PC-3 (cell line): ENCODE results near the gene CARD16. TPM values are rescaled to one million over a fixed set of nuclear protein-coding genes. Genes with fewer than 3 reads are reported as not detected.

ENCODE experiments used
- ATAC-seq: fragments of 200-7000 bp; cut with Tn5 transposase; 2 replicates; pipeline ENCODE4 v1.9.1; 2020; ENCODE audit warnings: mild to moderate bottlenecking, moderate library complexity
- BruUV-seq: library from RNA; stranded (reverse); fragments of 400-500 nt; replicated peaks from 2 replicates; lab custom pipeline; 2021; lab: Mats Ljungman, UMichigan
- CTCF ChIA-PET: fragments of 300-600 bp; sonication (Branson Sonifier 250); formaldehyde crosslinking; loops from one replicate; lab custom pipeline; 2022; ENCODE audit warnings: antibody characterized with exemption; lab: Charles Lee
- POLR2A ChIA-PET: fragments of 300-600 bp; sonication (Branson Sonifier 250); formaldehyde crosslinking; loops from one replicate; lab custom pipeline; 2022; ENCODE audit warnings: antibody characterized with exemption; ENCODE audit not compliant: unreplicated experiment; lab: Charles Lee
- DNase-seq: peaks from one replicate; pipeline ENCODE4 v3.0.0-alpha.2; 2015
- H2AFZ ChIP-seq: fragments of 300-600 bp; sonication (generic); 2 replicates; pipeline ENCODE4 v1.6.0; 2016; ENCODE audit warnings: antibody characterized with exemption, low read length
- H3F3A ChIP-seq: fragments of 300-600 bp; sonication (generic); one replicate; pipeline ENCODE4 v1.6.0; 2017; ENCODE audit warnings: antibody characterized with exemption, low read length, control low read depth, mild to moderate bottlenecking; ENCODE audit not compliant: unreplicated experiment
- H3K27ac ChIP-seq: fragments of 300-600 bp; sonication (generic); 2 replicates; pipeline ENCODE4 v1.5.1; 2016; ENCODE audit warnings: mild to moderate bottlenecking, low read length
- H3K27me3 ChIP-seq: fragments of 300-600 bp; sonication (generic); 2 replicates; pipeline ENCODE4 v1.6.1; 2016; ENCODE audit warnings: low read length, mixed read lengths
- H3K36me3 ChIP-seq: fragments of 300-600 bp; sonication (generic); 2 replicates; pipeline ENCODE4 v1.6.1; 2016; ENCODE audit warnings: low read depth, mixed run types, low read length, mixed read lengths
- H3K4me1 ChIP-seq: fragments of 300-600 bp; sonication (generic); 2 replicates; pipeline ENCODE4 v1.5.1; 2016; ENCODE audit warnings: low read length; ENCODE audit not compliant: insufficient read depth
- H3K4me2 ChIP-seq: fragments of 300-600 bp; sonication (generic); 2 replicates; pipeline ENCODE4 v1.6.0; 2016; ENCODE audit warnings: low read length
- H3K4me3 ChIP-seq: fragments of 300-600 bp; sonication (generic); 2 replicates; pipeline ENCODE4 v1.5.1; 2016; ENCODE audit warnings: mild to moderate bottlenecking, low read length, mixed read lengths
- H3K79me2 ChIP-seq: fragments of 300-600 bp; sonication (generic); 2 replicates; pipeline ENCODE4 v1.6.1; 2017; ENCODE audit warnings: low read length, mixed read lengths
- H3K9ac ChIP-seq: fragments of 300-600 bp; sonication (generic); 2 replicates; pipeline ENCODE4 v1.6.0; 2016; ENCODE audit warnings: mild to moderate bottlenecking, low read length
- H3K9me2 ChIP-seq: fragments of 300-600 bp; sonication (generic); replicated peaks from 2 replicates; pipeline ENCODE4 v1.6.1; 2016; ENCODE audit warnings: mixed run types, low read length, mixed read lengths
- H3K9me3 ChIP-seq: fragments of 300-600 bp; sonication (generic); 2 replicates; pipeline ENCODE4 v1.6.1; 2016; ENCODE audit warnings: low read length, mixed read lengths
- H4K20me1 ChIP-seq: fragments of 300-600 bp; sonication (generic); 2 replicates; pipeline ENCODE4 v1.6.1; 2016; ENCODE audit warnings: low read length, mixed read lengths
- EZH2 ChIP-seq: fragments of 300-600 bp; sonication (generic); IDR thresholded peaks from one replicate; pipeline ENCODE4 v1.6.1; 2017; ENCODE audit warnings: antibody characterized with exemption, mild to moderate bottlenecking, low read length; ENCODE audit not compliant: unreplicated experiment
- EZH2phosphoT487 ChIP-seq: fragments of 300-600 bp; sonication (generic); IDR thresholded peaks from 2 replicates; pipeline ENCODE4 v1.6.1; 2018; ENCODE audit warnings: mild to moderate bottlenecking, antibody characterized with exemption, low read length, borderline replicate concordance
- intact Hi-C: fragments of 100-400 bp; cut with micrococcal nuclease; formaldehyde crosslinking; loops from 2 replicates; pipeline ENCODE4 v1.9.0; 2023
- total RNA-seq: library from RNA; depleted of rRNA; stranded (reverse); fragments of >200 nt; gene quantifications from 2 replicates; pipeline ENCODE4 v1.2.3, GENCODE V29; 2014
- TF ChIP-seq, protein P1 (sequence below): fragments of 300-600 bp; sonication (generic); conservative IDR thresholded peaks from 2 replicates; pipeline ENCODE4 v1.5.1; 2017; ENCODE audit warnings: antibody characterized with exemption, low read depth, mild to moderate bottlenecking, low read length

Gene CARD16
- total RNA-seq, 1 experiment from 2014 or later = not detected

DNA sequence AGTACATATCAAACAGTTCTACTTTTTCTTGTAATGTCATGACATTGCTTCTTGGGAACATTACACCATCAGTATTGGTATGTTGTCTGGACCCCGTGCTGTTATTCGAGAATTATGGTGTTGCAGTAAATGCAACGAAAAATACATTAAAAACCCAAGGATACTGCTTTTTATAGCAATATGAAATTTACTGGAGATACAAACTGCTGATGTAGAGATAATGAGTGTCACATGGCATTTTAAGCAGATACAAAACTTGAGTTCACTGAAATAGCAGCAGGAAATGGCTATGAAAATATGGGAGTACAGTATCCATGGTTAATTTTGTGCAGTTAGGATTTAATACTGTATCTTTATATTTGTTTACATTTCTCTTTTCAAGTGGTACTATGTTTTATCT is 7.4 kb upstream of the CARD16 start:
- no peaks in the 10 kb centered on the region for H3K27me3 ChIP-seq
- POLR2A ChIA-PET = no interaction called here

DNA sequence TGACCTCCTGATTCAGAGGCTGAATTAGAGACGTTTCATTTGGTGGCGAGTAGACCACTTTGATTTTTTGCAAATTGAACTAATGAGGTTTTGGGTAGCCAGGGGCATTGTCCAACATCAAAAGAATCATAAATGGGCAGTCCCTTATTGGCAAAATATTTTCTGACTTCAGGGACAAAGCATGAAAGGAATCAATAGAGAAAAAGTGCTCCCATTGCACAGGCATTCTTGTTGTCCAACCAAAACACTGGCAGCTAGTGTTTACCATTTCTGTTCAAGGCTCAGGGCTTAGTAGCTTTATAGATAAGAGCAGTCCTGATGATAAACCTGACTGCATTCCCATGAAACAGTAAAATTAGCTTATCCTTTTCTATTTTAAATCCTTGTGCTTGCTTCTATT is 6.4 kb upstream of the CARD16 start:
- ChIA-PET CTCF (no interaction called here), POLR2A (no interaction called here)
- intact Hi-C loops = no loop called here
- Histone ChIP-seq H3F3A (no peaks in the 10 kb centered on the region), H3K36me3 (no peaks in the 10 kb centered on the region), H3K4me1 (peaks cover 13% of the 10 kb centered on the region), H3K27me3 (no peaks in the 10 kb centered on the region), H3K4me2 (no peak overlapping the region), H3K79me2 (no peaks in the 10 kb centered on the region), H3K27ac (no peak overlapping the region), H3K4me3 (no peak overlapping the region), H2AFZ (no peak overlapping the region), H4K20me1 (no peaks in the 10 kb centered on the region), H3K9ac (no peak overlapping the region), H3K9me3 (no peaks in the 10 kb centered on the region), H3K9me2 (no peaks in the 10 kb centered on the region)
- BruUV-seq = no TSS peak
- ATAC-seq = no peak
- DNase-seq = no peak
- TF ChIP-seq EZH2phosphoT487 (no peak), EZH2 (no peak)
- TF ChIP-seq, protein P1, sequence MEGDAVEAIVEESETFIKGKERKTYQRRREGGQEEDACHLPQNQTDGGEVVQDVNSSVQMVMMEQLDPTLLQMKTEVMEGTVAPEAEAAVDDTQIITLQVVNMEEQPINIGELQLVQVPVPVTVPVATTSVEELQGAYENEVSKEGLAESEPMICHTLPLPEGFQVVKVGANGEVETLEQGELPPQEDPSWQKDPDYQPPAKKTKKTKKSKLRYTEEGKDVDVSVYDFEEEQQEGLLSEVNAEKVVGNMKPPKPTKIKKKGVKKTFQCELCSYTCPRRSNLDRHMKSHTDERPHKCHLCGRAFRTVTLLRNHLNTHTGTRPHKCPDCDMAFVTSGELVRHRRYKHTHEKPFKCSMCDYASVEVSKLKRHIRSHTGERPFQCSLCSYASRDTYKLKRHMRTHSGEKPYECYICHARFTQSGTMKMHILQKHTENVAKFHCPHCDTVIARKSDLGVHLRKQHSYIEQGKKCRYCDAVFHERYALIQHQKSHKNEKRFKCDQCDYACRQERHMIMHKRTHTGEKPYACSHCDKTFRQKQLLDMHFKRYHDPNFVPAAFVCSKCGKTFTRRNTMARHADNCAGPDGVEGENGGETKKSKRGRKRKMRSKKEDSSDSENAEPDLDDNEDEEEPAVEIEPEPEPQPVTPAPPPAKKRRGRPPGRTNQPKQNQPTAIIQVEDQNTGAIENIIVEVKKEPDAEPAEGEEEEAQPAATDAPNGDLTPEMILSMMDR = no peak

More for the DNA sequence above, 7.4 kb upstream of the CARD16 start:
- H3K9me3 ChIP-seq = no peaks in the 10 kb centered on the region
- intact Hi-C loops = no loop called here
- DNase-seq = no peak
- H3K4me3 ChIP-seq = no peak overlapping the region
- no peak overlapping the region for H3K4me2 ChIP-seq
- no peaks in the 10 kb centered on the region for H3K9me2 ChIP-seq
- no peak overlapping the region for H2AFZ ChIP-seq
- CTCF ChIA-PET = no interaction called here
- no peaks in the 10 kb centered on the region for H3K79me2 ChIP-seq
- ATAC-seq = no peak
- H3K9ac ChIP-seq = no peak overlapping the region
- BruUV-seq = no TSS peak
- no peaks in the 10 kb centered on the region for H3F3A ChIP-seq
- no peak overlapping the region for H3K27ac ChIP-seq
- no peaks in the 10 kb centered on the region for H3K36me3 ChIP-seq
- TF ChIP-seq, protein P1 = no peak
- no peak for TF ChIP-seq EZH2
- H3K4me1 ChIP-seq = peaks cover 7% of the 10 kb centered on the region
- no peaks in the 10 kb centered on the region for H4K20me1 ChIP-seq

DNA sequence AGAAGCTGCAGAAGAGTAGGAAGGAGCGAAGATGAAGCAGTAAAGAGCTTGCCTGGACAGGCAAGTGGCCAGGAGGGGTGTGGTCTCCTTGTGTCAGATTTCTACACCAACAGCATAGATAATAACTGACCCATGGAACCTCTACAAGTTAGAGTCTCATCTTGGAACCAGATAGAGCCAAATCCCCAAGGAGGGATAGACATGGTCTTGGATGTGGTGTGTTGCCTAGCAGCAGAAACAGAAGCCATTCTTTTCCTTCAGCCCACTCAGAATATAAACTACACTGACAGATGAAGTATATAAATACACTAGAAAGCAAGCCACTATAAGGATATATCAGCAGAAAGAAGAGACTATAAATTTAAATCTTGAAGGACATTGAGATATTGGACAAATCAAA is 4.3 kb upstream of the CARD16 start:
- TF ChIP-seq, protein P1 = no peak
- no peak for TF ChIP-seq EZH2phosphoT487
- no peak for TF ChIP-seq EZH2
- intact Hi-C loops = loop anchor here (5.0 kb wide), 2 partner anchors 58 to 813 kb away; no protein-coding TSS in a partner anchor
- Histone ChIP-seq H3K9me2 (no peaks in the 10 kb centered on the region), H3K9me3 (no peaks in the 10 kb centered on the region), H4K20me1 (no peaks in the 10 kb centered on the region), H3K4me3 (no peak overlapping the region), H3K27ac (no peak overlapping the region), H3K9ac (no peak overlapping the region), H3F3A (no peaks in the 10 kb centered on the region), H2AFZ (no peak overlapping the region), H3K79me2 (no peaks in the 10 kb centered on the region), H3K36me3 (no peaks in the 10 kb centered on the region), H3K4me2 (no peak overlapping the region), H3K4me1 (peaks cover 16% of the 10 kb centered on the region), H3K27me3 (no peaks in the 10 kb centered on the region)
- DNase-seq (no peak), ATAC-seq (no peak)
- POLR2A ChIA-PET = no interaction called here
- CTCF ChIA-PET = no interaction called here
- BruUV-seq = no TSS peak
